Measurements from ENCODE around the gene G6PC2.

G6PC2 gene

DNA sequence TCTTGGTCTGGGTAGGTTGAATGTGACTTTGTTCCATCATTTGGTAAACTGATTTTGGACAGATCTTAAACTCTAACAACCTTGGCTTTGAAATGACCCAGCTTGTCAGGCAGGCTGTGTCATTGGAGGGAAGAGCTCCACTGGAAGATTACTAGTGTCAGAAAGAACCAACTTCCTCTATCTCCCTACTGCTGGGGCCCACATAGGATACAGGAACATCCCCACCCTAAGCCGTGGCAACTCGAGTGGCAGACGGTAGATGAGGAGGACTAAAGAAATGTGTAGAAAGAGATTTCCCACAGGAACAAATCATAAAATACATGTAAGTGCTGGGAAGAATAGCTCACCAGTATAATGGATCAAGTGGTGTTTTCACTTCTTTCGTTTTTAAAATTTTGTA, 4.3 kb upstream of the G6PC2 start:
- Histone ChIP-seq H3K4me3 (ENCODE audit: low read length, poor library complexity, severe bottlenecking) (no peak overlapping the region), H2AFZ (ENCODE audit: low read length) (no peak overlapping the region), H3K9ac (ENCODE audit: low read depth, low read length, poor library complexity, severe bottlenecking) (no peak overlapping the region), H3K9me3 (ENCODE audit: insufficient read depth, low read depth, low read length) (no peaks in the 10 kb centered on the region), H3K79me2 (ENCODE audit: insufficient read depth, low read length) (no peaks in the 10 kb centered on the region), H3F3A (ENCODE audit: low read depth) (no peaks in the 10 kb centered on the region), H3K4me1 (ENCODE audit: insufficient read depth, low read length, poor library complexity, severe bottlenecking) (no peaks in the 10 kb centered on the region), H3K27me3 (ENCODE audit: insufficient read depth, low read length, poor library complexity, severe bottlenecking) (no peaks in the 10 kb centered on the region), H3K9me2 (replicated peaks; ENCODE audit: low read depth, low read length) (no peaks in the 10 kb centered on the region), H4K20me1 (ENCODE audit: insufficient read depth, low read length, poor library complexity, severe bottlenecking) (no peaks in the 10 kb centered on the region), H3K36me3 (ENCODE audit: insufficient read depth, low read length) (no peaks in the 10 kb centered on the region), H3K4me2 (ENCODE audit: low read depth, low read length, poor library complexity, severe bottlenecking) (no peak overlapping the region)
- no peak for TF ChIP-seq EZH2phosphoT487 (IDR thresholded peaks at IDR 0.05; ENCODE audit: borderline replicate concordance)
- TF ChIP-seq, protein P1, sequence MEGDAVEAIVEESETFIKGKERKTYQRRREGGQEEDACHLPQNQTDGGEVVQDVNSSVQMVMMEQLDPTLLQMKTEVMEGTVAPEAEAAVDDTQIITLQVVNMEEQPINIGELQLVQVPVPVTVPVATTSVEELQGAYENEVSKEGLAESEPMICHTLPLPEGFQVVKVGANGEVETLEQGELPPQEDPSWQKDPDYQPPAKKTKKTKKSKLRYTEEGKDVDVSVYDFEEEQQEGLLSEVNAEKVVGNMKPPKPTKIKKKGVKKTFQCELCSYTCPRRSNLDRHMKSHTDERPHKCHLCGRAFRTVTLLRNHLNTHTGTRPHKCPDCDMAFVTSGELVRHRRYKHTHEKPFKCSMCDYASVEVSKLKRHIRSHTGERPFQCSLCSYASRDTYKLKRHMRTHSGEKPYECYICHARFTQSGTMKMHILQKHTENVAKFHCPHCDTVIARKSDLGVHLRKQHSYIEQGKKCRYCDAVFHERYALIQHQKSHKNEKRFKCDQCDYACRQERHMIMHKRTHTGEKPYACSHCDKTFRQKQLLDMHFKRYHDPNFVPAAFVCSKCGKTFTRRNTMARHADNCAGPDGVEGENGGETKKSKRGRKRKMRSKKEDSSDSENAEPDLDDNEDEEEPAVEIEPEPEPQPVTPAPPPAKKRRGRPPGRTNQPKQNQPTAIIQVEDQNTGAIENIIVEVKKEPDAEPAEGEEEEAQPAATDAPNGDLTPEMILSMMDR (conservative IDR thresholded peaks at IDR 0.05; ENCODE audit: low read length) = no peak

DNA sequence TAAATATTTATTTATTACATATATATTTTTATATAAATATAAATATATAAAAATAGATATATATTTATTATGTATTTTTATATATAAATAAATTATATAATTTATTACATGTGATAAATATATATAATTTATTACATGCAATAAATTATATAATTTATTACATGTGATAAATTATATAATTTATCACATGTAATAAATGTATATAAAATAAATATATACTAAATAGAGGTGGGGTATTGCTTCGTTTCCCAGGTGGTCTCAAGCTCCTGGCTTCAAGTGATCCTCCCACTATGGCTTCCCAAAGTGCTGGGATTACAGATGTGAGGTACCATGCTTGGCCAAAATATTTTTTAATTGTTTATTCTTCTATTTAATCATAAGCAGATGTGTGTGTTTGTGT, 3.6 kb upstream of the G6PC2 start:
- H3K4me1 ChIP-seq (ENCODE audit: insufficient read depth, low read length, poor library complexity, severe bottlenecking) = no peaks in the 10 kb centered on the region
- TF ChIP-seq EZH2phosphoT487 (IDR thresholded peaks at IDR 0.05; ENCODE audit: borderline replicate concordance) = no peak
- TF ChIP-seq, protein P1 (conservative IDR thresholded peaks at IDR 0.05; ENCODE audit: low read length) = no peak
- H3K4me2 ChIP-seq (ENCODE audit: low read depth, low read length, poor library complexity, severe bottlenecking) = no peak overlapping the region
- no peaks in the 10 kb centered on the region for H4K20me1 ChIP-seq (ENCODE audit: insufficient read depth, low read length, poor library complexity, severe bottlenecking)
- H3K9ac ChIP-seq (ENCODE audit: low read depth, low read length, poor library complexity, severe bottlenecking) = no peak overlapping the region
- H3K27me3 ChIP-seq (ENCODE audit: insufficient read depth, low read length, poor library complexity, severe bottlenecking) = no peaks in the 10 kb centered on the region
- no peak overlapping the region for H3K4me3 ChIP-seq (ENCODE audit: low read length, poor library complexity, severe bottlenecking)
- H3K9me2 ChIP-seq (replicated peaks; ENCODE audit: low read depth, low read length) = no peaks in the 10 kb centered on the region
- H2AFZ ChIP-seq (ENCODE audit: low read length) = no peak overlapping the region
- H3K36me3 ChIP-seq (ENCODE audit: insufficient read depth, low read length) = no peaks in the 10 kb centered on the region
- no peaks in the 10 kb centered on the region for H3F3A ChIP-seq (ENCODE audit: low read depth)
- no peaks in the 10 kb centered on the region for H3K9me3 ChIP-seq (ENCODE audit: insufficient read depth, low read depth, low read length)
- no peaks in the 10 kb centered on the region for H3K79me2 ChIP-seq (ENCODE audit: insufficient read depth, low read length)

DNA sequence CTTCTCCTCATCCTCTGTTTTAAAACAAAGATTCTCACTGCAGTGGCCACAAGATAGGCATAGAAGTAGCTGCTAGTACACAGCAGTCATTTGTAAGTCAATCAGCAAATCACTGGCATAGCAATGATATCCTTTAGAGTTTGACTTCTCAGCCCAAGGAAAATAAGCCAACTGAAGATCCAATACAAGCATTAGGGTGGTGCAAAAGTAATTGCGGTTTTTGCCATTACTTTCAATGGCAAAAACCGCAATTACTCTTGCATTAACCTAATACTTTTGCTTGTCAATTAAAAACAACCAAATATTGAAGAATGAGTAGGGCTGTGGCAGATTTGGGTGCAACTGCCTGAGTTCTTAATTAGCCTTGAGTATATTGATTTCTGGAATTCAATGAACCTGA, 2.8 kb downstream of the G6PC2 start:
- no peaks in the 10 kb centered on the region for H3K9me3 ChIP-seq (ENCODE audit: insufficient read depth, low read depth, low read length)
- no peak overlapping the region for H3K4me3 ChIP-seq (ENCODE audit: low read length, poor library complexity, severe bottlenecking)
- H3K4me1 ChIP-seq (ENCODE audit: insufficient read depth, low read length, poor library complexity, severe bottlenecking) = no peaks in the 10 kb centered on the region
- no peaks in the 10 kb centered on the region for H3K79me2 ChIP-seq (ENCODE audit: insufficient read depth, low read length)
- H3F3A ChIP-seq (ENCODE audit: low read depth) = no peaks in the 10 kb centered on the region
- H3K27me3 ChIP-seq (ENCODE audit: insufficient read depth, low read length, poor library complexity, severe bottlenecking) = no peaks in the 10 kb centered on the region
- no peak overlapping the region for H2AFZ ChIP-seq (ENCODE audit: low read length)
- no peak overlapping the region for H3K4me2 ChIP-seq (ENCODE audit: low read depth, low read length, poor library complexity, severe bottlenecking)
- no peaks in the 10 kb centered on the region for H3K36me3 ChIP-seq (ENCODE audit: insufficient read depth, low read length)
- no peaks in the 10 kb centered on the region for H3K9me2 ChIP-seq (replicated peaks; ENCODE audit: low read depth, low read length)
- no peak for TF ChIP-seq EZH2phosphoT487 (IDR thresholded peaks at IDR 0.05; ENCODE audit: borderline replicate concordance)
- TF ChIP-seq, protein P1 (conservative IDR thresholded peaks at IDR 0.05; ENCODE audit: low read length) = no peak
- no peaks in the 10 kb centered on the region for H4K20me1 ChIP-seq (ENCODE audit: insufficient read depth, low read length, poor library complexity, severe bottlenecking)
- no peak overlapping the region for H3K9ac ChIP-seq (ENCODE audit: low read depth, low read length, poor library complexity, severe bottlenecking)
